Ascending aorta (tissue), 2 donors: ENCODE results near the gene TDRD7. TPM values are rescaled to one million over a fixed set of nuclear protein-coding genes. Genes with fewer than 3 reads are reported as not detected.

Experiments
- DNase-seq, 2 donors: peaks; one replicate each; pipeline ENCODE4 v3.0.0-alpha.2; 2019; ENCODE audit warnings: low spot score in 2 of 2
- H3K27ac ChIP-seq, 2 donors: fragments of 200-600 bp; sonication (generic); one replicate each; pipeline ENCODE4 v1.5.1; 2016 to 2017; ENCODE audit warnings: mild to moderate bottlenecking in 1 of 2
- H3K27me3 ChIP-seq: fragments of 200-600 bp; sonication (generic); one replicate; pipeline ENCODE4 v1.5.1; 2017
- H3K36me3 ChIP-seq, 2 donors: fragments of 200-600 bp; sonication (generic); one replicate each; pipeline ENCODE4 v1.5.1; 2016
- H3K4me1 ChIP-seq, 2 donors: fragments of 200-600 bp; sonication (generic); one replicate each; pipeline ENCODE4 v1.5.1; 2016 to 2017; ENCODE audit warnings: mild to moderate bottlenecking in 1 of 2
- H3K4me3 ChIP-seq, 2 donors: fragments of 200-600 bp; sonication (generic); one replicate each; pipeline ENCODE4 v1.5.1; 2016 to 2017; ENCODE audit warnings: mild to moderate bottlenecking in 1 of 2
- H3K9me3 ChIP-seq, 2 donors: fragments of 200-600 bp; sonication (generic); one replicate each; pipeline ENCODE4 v1.5.1; 2016
- intact Hi-C: fragments of 100-400 bp; cut with DNase I; formaldehyde crosslinking; loops from one replicate; pipeline ENCODE4 v1.15.1; 2023
- total RNA-seq: library from RNA; depleted of rRNA; stranded (reverse); fragments of >200 nt; gene quantifications from one replicate; pipeline ENCODE4 v1.1.0, GENCODE V29; 2016
- TF ChIP-seq, protein P1 (sequence below), 3 experiments: fragments of 200-600 bp in 2 of 3; fragments of 450-650 bp in 1 of 3; sonication (generic) in 2 of 3; IDR thresholded peaks; one replicate each; pipeline ENCODE4 v1.5.1; 2016 to 2019; ENCODE audit warnings: antibody characterized with exemption in 3 of 3, mild to moderate bottlenecking in 1 of 3, moderate library complexity in 1 of 3

Gene TDRD7
- total RNA-seq, 1 donor from 2014 or later, result 3.0 TPM

DNA sequence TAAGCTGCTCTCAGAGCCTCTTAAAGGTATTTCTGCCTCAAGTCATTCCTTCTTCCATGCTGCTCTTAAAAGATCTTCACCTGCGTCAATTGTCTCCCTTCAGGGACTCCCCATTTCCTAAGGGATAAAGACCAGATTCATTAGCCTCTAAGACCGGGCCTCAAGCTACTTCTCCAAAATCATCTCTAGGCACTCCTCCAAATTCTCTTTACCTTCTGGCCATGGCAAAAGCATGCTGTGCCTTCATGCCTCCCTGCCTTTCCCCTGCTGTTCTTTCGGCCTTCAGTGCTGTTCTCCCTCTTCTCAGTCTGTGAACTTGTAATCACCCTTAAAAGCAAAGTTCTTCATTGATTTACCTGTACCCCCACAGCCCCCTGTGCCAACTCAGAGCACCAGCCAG lies 93.9 kb downstream of the TDRD7 start:
- intact Hi-C loops, result no loop called here
- Histone ChIP-seq H3K27me3 (no peaks in the 10 kb centered on the region), H3K9me3 (no peaks in the 10 kb centered on the region), H3K4me3 (no peak overlapping the region), H3K4me1 (peaks cover 0 to 37% of the 10 kb centered on the region in 2 donors), H3K27ac (peak overlapping the region in 1 of 2 donors; percentile 88), H3K36me3 (no peaks in the 10 kb centered on the region)
- DNase-seq, result peak in 1 of 2 donors; percentile 42
- TF ChIP-seq, protein P1, sequence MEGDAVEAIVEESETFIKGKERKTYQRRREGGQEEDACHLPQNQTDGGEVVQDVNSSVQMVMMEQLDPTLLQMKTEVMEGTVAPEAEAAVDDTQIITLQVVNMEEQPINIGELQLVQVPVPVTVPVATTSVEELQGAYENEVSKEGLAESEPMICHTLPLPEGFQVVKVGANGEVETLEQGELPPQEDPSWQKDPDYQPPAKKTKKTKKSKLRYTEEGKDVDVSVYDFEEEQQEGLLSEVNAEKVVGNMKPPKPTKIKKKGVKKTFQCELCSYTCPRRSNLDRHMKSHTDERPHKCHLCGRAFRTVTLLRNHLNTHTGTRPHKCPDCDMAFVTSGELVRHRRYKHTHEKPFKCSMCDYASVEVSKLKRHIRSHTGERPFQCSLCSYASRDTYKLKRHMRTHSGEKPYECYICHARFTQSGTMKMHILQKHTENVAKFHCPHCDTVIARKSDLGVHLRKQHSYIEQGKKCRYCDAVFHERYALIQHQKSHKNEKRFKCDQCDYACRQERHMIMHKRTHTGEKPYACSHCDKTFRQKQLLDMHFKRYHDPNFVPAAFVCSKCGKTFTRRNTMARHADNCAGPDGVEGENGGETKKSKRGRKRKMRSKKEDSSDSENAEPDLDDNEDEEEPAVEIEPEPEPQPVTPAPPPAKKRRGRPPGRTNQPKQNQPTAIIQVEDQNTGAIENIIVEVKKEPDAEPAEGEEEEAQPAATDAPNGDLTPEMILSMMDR (IDR thresholded peaks at IDR 0.05), result no peak

DNA sequence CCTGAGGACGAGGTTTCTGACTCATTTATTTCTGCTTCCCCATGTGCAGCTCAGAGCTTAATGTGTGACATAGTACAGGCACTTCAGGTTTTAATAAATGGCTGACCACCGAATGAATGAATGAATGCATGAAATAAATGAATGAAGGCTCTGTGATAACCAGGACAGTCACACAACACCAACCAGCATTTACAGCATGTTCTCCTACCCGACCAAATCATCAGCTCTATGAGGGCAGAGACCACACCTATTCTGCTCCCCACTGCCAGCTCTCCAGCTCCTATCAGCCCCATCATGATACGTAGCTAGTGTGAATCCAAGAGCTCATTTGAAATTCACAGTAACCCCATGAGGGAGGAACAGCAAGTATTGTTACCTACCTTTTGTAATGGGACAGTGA lies 94.4 kb downstream of the TDRD7 start:
- Histone ChIP-seq H3K4me3 (no peak overlapping the region), H3K4me1 (peaks cover 0 to 42% of the 10 kb centered on the region in 2 donors), H3K9me3 (no peaks in the 10 kb centered on the region), H3K27me3 (no peaks in the 10 kb centered on the region), H3K27ac (no peak overlapping the region), H3K36me3 (no peaks in the 10 kb centered on the region)
- intact Hi-C loops, result no loop called here
- TF ChIP-seq, protein P1 (IDR thresholded peaks at IDR 0.05), result no peak
- DNase-seq, result peak in 1 of 2 donors; percentile 33

DNA sequence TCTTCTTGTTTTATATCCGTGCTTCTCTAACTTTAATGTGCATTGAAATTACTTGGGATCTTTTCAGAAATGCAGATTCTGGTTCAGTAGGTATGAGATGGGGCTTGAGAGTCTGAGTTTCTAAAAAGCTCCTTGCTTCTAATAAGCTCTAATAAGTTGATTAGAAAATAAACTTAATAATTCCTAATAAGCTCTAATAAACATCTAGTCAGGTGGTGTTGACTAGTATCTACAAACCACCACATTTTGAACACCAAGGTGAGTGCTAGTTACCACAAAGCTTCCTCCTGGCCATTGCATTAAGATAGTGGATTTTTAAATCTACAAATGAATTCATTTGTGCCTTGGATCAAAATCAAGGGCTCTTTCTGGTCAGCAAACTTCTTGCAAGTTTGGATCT lies 94.9 kb downstream of the TDRD7 start:
- H3K27ac ChIP-seq, result no peak overlapping the region
- no peak for DNase-seq
- H3K27me3 ChIP-seq, result no peaks in the 10 kb centered on the region
- TF ChIP-seq, protein P1 (IDR thresholded peaks at IDR 0.05), result no peak
- peaks cover 0 to 44% of the 10 kb centered on the region in 2 donors for H3K4me1 ChIP-seq
- H3K36me3 ChIP-seq, result peaks cover 0 to 2% of the 10 kb centered on the region in 2 donors
- intact Hi-C loops, result no loop called here
- no peaks in the 10 kb centered on the region for H3K9me3 ChIP-seq
- H3K4me3 ChIP-seq, result no peak overlapping the region

DNA sequence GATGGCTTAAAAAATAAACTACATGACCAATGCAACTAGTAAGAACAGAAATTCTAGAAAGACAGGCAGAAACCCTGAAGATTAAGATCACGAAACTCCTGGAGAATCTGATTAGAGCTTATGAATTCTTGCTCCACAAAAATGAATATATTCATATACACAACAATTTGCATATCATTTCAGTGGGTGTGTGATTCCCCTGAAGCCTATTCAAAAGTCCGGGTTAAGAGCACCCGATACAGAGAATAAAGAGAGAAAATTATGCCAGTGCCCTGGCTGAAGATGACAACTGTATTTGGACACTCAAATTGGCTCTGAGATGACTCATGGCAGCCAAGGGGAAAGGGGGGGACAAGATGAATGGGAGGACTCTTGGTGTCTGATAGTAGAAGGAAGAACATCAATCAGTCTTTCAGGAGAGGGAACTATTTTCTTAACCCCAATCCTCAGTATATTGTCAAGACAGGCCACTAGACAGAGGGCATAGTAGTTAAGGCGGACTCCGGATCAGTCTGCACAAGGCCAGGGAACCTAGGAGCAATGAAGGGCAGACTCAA lies 95.6 kb downstream of the TDRD7 start:
- peaks cover 0 to 44% of the 10 kb centered on the region in 2 donors for H3K4me1 ChIP-seq
- no peaks in the 10 kb centered on the region for H3K9me3 ChIP-seq
- peak in 1 of 2 donors; percentile 45 for DNase-seq
- TF ChIP-seq, protein P1 (IDR thresholded peaks at IDR 0.05), result no peak
- peaks cover 0 to 7% of the 10 kb centered on the region in 2 donors for H3K36me3 ChIP-seq
- no peaks in the 10 kb centered on the region for H3K27me3 ChIP-seq
- no peak overlapping the region for H3K4me3 ChIP-seq
- intact Hi-C loops, result no loop called here
- no peak overlapping the region for H3K27ac ChIP-seq

DNA sequence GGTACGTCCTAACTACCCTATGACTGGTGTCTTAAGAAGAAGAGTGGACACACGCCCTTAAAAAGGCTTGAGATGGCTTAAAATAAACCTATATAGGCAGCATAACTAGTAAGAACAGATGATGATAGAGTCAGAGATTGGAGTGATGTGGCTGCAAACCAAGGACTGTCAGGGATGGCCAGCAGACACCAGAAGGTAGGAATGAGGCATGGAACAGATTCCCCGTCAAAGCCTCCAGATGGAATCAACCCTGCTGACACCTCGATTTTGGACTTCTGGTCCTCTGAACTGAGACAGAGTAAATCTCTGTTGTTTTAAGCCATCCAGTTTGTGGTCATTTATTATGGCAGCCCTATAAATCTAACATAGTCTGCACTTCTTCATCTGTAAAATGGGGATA lies 97.0 kb downstream of the TDRD7 start:
- H3K4me1 ChIP-seq, result peaks cover 0 to 34% of the 10 kb centered on the region in 2 donors

More for the DNA sequence above, 97.0 kb downstream of the TDRD7 start:
- H3K36me3 ChIP-seq, result peaks cover 0 to 7% of the 10 kb centered on the region in 2 donors
- no peak overlapping the region for H3K27ac ChIP-seq
- no peaks in the 10 kb centered on the region for H3K27me3 ChIP-seq
- TF ChIP-seq, protein P1 (IDR thresholded peaks at IDR 0.05), result no peak
- intact Hi-C loops, result no loop called here
- DNase-seq, result peak in 1 of 2 donors; percentile 49
- no peaks in the 10 kb centered on the region for H3K9me3 ChIP-seq
- H3K4me3 ChIP-seq, result no peak overlapping the region
